Trophoblast cell (in vitro differentiated cells and primary cell): ENCODE results near the gene IFRD1.

Experiments
- DNase-seq, 2 donors: peaks; one replicate each; pipeline ENCODE4 v3.0.0-alpha.2; 2016
- H2AFZ ChIP-seq: 2 replicates; pipeline ENCODE4 v1.6.1; 2013; ENCODE audit warnings: low read length, moderate library complexity, mild to moderate bottlenecking; ENCODE audit not compliant: insufficient read depth, poor library complexity
- H2AK5ac ChIP-seq: 2 replicates; pipeline ENCODE4 v1.6.1; 2013; ENCODE audit warnings: mild to moderate bottlenecking, low read length
- H2BK120ac ChIP-seq: 2 replicates; pipeline ENCODE4 v1.6.1; 2013; ENCODE audit warnings: low read length, mild to moderate bottlenecking, moderate library complexity; ENCODE audit not compliant: insufficient read depth, poor library complexity
- H2BK12ac ChIP-seq: 2 replicates; pipeline ENCODE4 v1.6.1; 2013; ENCODE audit warnings: mild to moderate bottlenecking, low read length, moderate library complexity
- H2BK5ac ChIP-seq: 2 replicates; pipeline ENCODE4 v1.6.1; 2013; ENCODE audit warnings: low read length, low read depth, moderate library complexity, mild to moderate bottlenecking; ENCODE audit not compliant: poor library complexity
- H3K14ac ChIP-seq: 2 replicates; pipeline ENCODE4 v1.6.1; 2013; ENCODE audit warnings: mild to moderate bottlenecking, low read length
- H3K18ac ChIP-seq: 2 replicates; pipeline ENCODE4 v1.6.1; 2013; ENCODE audit warnings: mild to moderate bottlenecking, low read length
- H3K23ac ChIP-seq: 2 replicates; pipeline ENCODE4 v1.6.1; 2013; ENCODE audit warnings: low read length
- H3K27ac ChIP-seq: 2 replicates; pipeline ENCODE4 v1.5.1; 2013; ENCODE audit warnings: low read depth, mild to moderate bottlenecking, inconsistent platforms, low read length, moderate library complexity
- H3K27me3 ChIP-seq: 2 replicates; pipeline ENCODE4 v1.6.1; 2013; ENCODE audit warnings: inconsistent platforms, mild to moderate bottlenecking, low read length, moderate library complexity; ENCODE audit not compliant: insufficient read depth
- H3K36me3 ChIP-seq, 2 experiments: 1 replicate in 1 of 2; 2 replicates in 1 of 2; pipeline ENCODE4 v1.6.1; 2013; ENCODE audit warnings: low read length in 2 of 2, mild to moderate bottlenecking in 2 of 2, moderate library complexity in 1 of 2; ENCODE audit not compliant: insufficient read depth in 2 of 2, control insufficient read depth in 1 of 2
- H3K4ac ChIP-seq: 2 replicates; pipeline ENCODE4 v1.6.1; 2013; ENCODE audit warnings: low read depth, mild to moderate bottlenecking, low read length, moderate library complexity
- H3K4me1 ChIP-seq, 2 experiments: 1 replicate in 1 of 2; 2 replicates in 1 of 2; pipeline ENCODE4 v1.6.1; 2013; ENCODE audit warnings: low read length in 2 of 2, mild to moderate bottlenecking in 2 of 2, moderate library complexity in 1 of 2; ENCODE audit not compliant: insufficient read depth in 2 of 2, control insufficient read depth in 1 of 2
- H3K4me2 ChIP-seq: 2 replicates; pipeline ENCODE4 v1.6.1; 2013; ENCODE audit warnings: inconsistent platforms, mild to moderate bottlenecking, low read length, moderate library complexity
- H3K4me3 ChIP-seq: 2 replicates; pipeline ENCODE4 v1.5.1; 2013; ENCODE audit warnings: mild to moderate bottlenecking, low read depth, low read length, inconsistent platforms
- H3K79me1 ChIP-seq: one replicate; pipeline ENCODE4 v1.6.1; 2013; ENCODE audit warnings: low read length
- H3K79me2 ChIP-seq: 2 replicates; pipeline ENCODE4 v1.6.1; 2013; ENCODE audit warnings: low read length, mild to moderate bottlenecking; ENCODE audit not compliant: control insufficient read depth, insufficient read depth, poor library complexity
- H3K9ac ChIP-seq: 2 replicates; pipeline ENCODE4 v1.6.1; 2013; ENCODE audit warnings: mild to moderate bottlenecking, low read length
- H3K9me3 ChIP-seq: 2 replicates; pipeline ENCODE4 v1.6.1; 2013; ENCODE audit warnings: low read depth, mild to moderate bottlenecking, control low read depth, inconsistent platforms, low read length; ENCODE audit not compliant: insufficient read depth
- H4K12ac ChIP-seq: 2 replicates; pipeline ENCODE4 v1.6.1; 2013; ENCODE audit warnings: low read depth, mild to moderate bottlenecking, low read length, moderate library complexity
- H4K8ac ChIP-seq: 2 replicates; pipeline ENCODE4 v1.6.1; 2013; ENCODE audit warnings: low read depth, mild to moderate bottlenecking, low read length, moderate library complexity
- H4K91ac ChIP-seq: one replicate; pipeline ENCODE4 v1.6.1; 2013; ENCODE audit warnings: low read depth, mild to moderate bottlenecking, low read length, moderate library complexity
- WGBS: extraction: QIAGEN DNeasy Blood & Tissue Kit; methylation state at CpG from one replicate; pipeline ENCODE4 v1.1.7; 2013; ENCODE audit warnings: missing lambda C conversion rate; ENCODE audit not compliant: insufficient read length, insufficient coverage; ENCODE audit errors: extremely low coverage; 5-methylcytosine and 5-hydroxymethylcytosine counted together

IFRD1 gene

DNA sequence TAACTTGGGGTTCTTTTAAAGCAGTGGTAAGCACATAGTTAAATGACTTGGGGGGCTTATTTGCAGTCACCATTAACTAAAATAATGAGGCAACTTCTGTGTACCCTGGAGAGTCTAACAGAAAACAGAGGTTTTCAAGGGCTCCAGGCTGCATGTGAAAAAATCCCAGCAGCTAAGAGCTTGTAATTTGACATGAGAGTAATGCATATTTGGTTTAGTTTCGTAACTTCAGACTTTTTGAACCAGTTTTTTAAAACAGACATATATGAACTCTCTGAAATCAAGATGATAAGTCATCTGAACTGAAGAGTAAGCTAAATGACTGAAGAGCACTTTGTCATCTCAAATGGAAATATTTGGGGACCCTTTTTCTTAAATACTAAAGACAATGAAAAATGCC is 40.2 kb upstream of the IFRD1 start:
- no peak overlapping the region for H2BK12ac ChIP-seq
- no peak overlapping the region for H3K23ac ChIP-seq
- no peaks in the 10 kb centered on the region for H3K79me2 ChIP-seq
- H3K9me3 ChIP-seq, result no peaks in the 10 kb centered on the region
- no peak overlapping the region for H4K91ac ChIP-seq
- H2AFZ ChIP-seq, result no peak overlapping the region
- H2BK5ac ChIP-seq, result no peak overlapping the region
- H3K18ac ChIP-seq, result no peak overlapping the region
- H3K14ac ChIP-seq, result no peak overlapping the region
- no peak overlapping the region for H3K4ac ChIP-seq
- no CpG with 5 or more reads among the region's 1 CpG for WGBS
- H3K4me2 ChIP-seq, result no peak overlapping the region
- no peaks in the 10 kb centered on the region for H3K79me1 ChIP-seq
- H3K4me3 ChIP-seq, result no peak overlapping the region
- peak in 1 of 2 donors; percentile 13 for DNase-seq
- H3K4me1 ChIP-seq, result no peaks in the 10 kb centered on the region
- H3K9ac ChIP-seq, result no peak overlapping the region
- no peak overlapping the region for H3K27ac ChIP-seq
- no peaks in the 10 kb centered on the region for H3K27me3 ChIP-seq
- no peaks in the 10 kb centered on the region for H3K36me3 ChIP-seq
- no peak overlapping the region for H2AK5ac ChIP-seq
- H4K8ac ChIP-seq, result no peak overlapping the region
- H4K12ac ChIP-seq, result no peak overlapping the region
- H2BK120ac ChIP-seq, result no peak overlapping the region

DNA sequence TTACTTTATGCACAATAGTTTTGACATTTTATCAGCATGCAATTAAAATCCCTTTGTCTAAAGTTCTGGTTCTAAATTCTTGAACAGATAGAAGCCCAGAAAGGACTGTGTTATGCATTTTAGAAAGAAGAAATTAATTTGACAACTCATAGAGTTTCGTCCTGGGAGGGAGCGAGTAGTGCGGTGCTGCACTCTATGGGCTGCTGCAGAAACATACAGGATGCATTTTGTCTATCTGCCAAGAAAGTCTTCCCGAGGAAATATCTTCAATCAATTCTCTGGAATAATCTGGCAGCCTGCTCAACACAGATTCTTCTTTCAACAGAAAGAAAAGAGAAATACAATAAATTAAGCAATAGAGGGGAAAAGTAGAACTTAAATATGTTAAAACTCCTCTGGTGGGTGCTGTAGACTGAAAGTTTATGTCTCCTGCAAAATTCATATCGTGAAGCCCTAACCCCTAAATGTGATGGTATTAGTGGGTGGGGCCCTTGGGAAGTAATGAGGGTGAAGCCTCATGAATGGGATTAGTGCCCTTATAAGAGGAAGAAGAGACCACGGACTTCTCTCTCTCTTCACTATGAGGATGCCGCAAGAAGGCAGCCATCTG is 39.0 kb upstream of the IFRD1 start:
- H2BK5ac ChIP-seq, result no peak overlapping the region
- no peaks in the 10 kb centered on the region for H3K9me3 ChIP-seq
- H3K79me1 ChIP-seq, result no peaks in the 10 kb centered on the region
- H3K9ac ChIP-seq, result no peak overlapping the region
- no peak overlapping the region for H3K4me2 ChIP-seq
- no peak overlapping the region for H4K8ac ChIP-seq
- no peaks in the 10 kb centered on the region for H3K4me1 ChIP-seq
- H4K12ac ChIP-seq, result no peak overlapping the region
- H3K79me2 ChIP-seq, result no peaks in the 10 kb centered on the region
- no peak overlapping the region for H3K4ac ChIP-seq
- H3K18ac ChIP-seq, result no peak overlapping the region
- H3K27me3 ChIP-seq, result no peaks in the 10 kb centered on the region
- peak in 1 of 2 donors; percentile 10 for DNase-seq
- H4K91ac ChIP-seq, result no peak overlapping the region
- H2BK12ac ChIP-seq, result no peak overlapping the region
- no peak overlapping the region for H3K4me3 ChIP-seq
- H3K36me3 ChIP-seq, result no peaks in the 10 kb centered on the region
- no peak overlapping the region for H3K14ac ChIP-seq
- no peak overlapping the region for H2AK5ac ChIP-seq
- no CpG with 5 or more reads among the region's 7 CpGs for whole genome bisulfite sequencing
- H3K23ac ChIP-seq, result no peak overlapping the region
- no peak overlapping the region for H2BK120ac ChIP-seq
- no peak overlapping the region for H3K27ac ChIP-seq
- no peak overlapping the region for H2AFZ ChIP-seq

DNA sequence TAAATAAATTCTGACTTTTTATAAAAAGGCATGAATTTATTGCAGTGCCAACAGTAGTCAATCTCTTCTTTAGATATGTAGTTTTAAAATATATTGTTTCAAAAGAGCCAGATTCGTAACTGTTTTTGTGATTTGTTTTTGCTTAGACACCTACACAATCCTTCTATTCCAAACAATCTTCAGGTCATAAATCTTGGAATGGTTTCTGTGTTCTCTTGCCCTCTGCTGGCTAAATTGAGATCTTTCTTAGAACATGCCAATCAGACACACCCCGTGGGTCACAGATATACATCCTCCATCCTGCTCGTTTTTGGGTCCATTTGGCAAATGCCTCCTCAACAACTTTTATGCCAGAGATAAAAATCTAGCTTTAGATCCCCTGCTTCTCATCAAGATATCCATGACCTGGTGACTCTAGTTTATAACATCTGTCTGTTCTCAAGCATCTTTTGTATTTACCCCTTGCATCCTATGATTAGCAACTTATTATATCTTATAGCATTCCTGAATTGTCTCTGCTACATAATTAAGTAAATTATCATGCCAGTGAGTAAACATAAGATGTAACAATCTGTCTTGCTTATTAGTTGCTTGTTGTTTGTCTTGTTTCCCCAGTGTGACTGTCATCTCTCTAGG is 35.3 kb upstream of the IFRD1 start:
- Histone ChIP-seq H2AK5ac (no peak overlapping the region), H2BK12ac (no peak overlapping the region), H4K8ac (no peak overlapping the region), H3K4me2 (no peak overlapping the region), H4K91ac (no peak overlapping the region), H3K4me1 (no peaks in the 10 kb centered on the region), H2BK5ac (no peak overlapping the region), H3K14ac (no peak overlapping the region), H3K4ac (no peak overlapping the region), H2AFZ (no peak overlapping the region), H2BK120ac (no peak overlapping the region), H3K18ac (no peak overlapping the region), H3K27me3 (no peaks in the 10 kb centered on the region), H3K79me1 (no peaks in the 10 kb centered on the region), H3K9ac (no peak overlapping the region), H3K9me3 (no peaks in the 10 kb centered on the region), H4K12ac (no peak overlapping the region), H3K23ac (no peak overlapping the region), H3K36me3 (no peaks in the 10 kb centered on the region), H3K27ac (no peak overlapping the region), H3K79me2 (no peaks in the 10 kb centered on the region), H3K4me3 (no peak overlapping the region)
- no CpG with 5 or more reads among the region's 3 CpGs for WGBS
- peak in 1 of 2 donors; percentile 67 for DNase-seq

- Histone ChIP-seq H3K27ac (no peak overlapping the region), H2AK5ac (no peak overlapping the region), H3K4me1 (no peaks in the 10 kb centered on the region), H2BK12ac (no peak overlapping the region), H3K79me1 (no peaks in the 10 kb centered on the region), H4K12ac (no peak overlapping the region), H4K8ac (no peak overlapping the region), H3K36me3 (no peaks in the 10 kb centered on the region), H3K9me3 (no peaks in the 10 kb centered on the region), H3K4ac (no peak overlapping the region), H2AFZ (no peak overlapping the region), H4K91ac (no peak overlapping the region), H3K23ac (peak overlapping the region; percentile 87), H3K4me3 (no peak overlapping the region), H3K18ac (no peak overlapping the region), H3K4me2 (no peak overlapping the region), H3K79me2 (no peaks in the 10 kb centered on the region), H3K9ac (no peak overlapping the region), H3K14ac (no peak overlapping the region), H2BK5ac (no peak overlapping the region), H2BK120ac (no peak overlapping the region), H3K27me3 (no peaks in the 10 kb centered on the region)
- DNase-seq, result no peak
- WGBS, result no CpG with 5 or more reads among the region's 4 CpGs
Measured at GRCh38 chr7:112416127-112416526, 34.1 kb upstream of the IFRD1 start.
